ENCODE measurements around the gene GNGT1.

Gene GNGT1

GRCh38 chr7:93938293-93938692, 31.9 kb downstream of the GNGT1 start:
- H2BK5ac ChIP-seq (ENCODE audit: low read depth, low read length, poor library complexity, severe bottlenecking), result no peak overlapping the region
- DNase-seq, result no peak
- no peak overlapping the region for H3K4me3 ChIP-seq (ENCODE audit: insufficient read depth in 1 of 2, low read depth in 1 of 2, low read length in 2 of 2)
- no peak overlapping the region for H3K27ac ChIP-seq (ENCODE audit: low read length, poor library complexity, severe bottlenecking)
- H3K4me2 ChIP-seq (ENCODE audit: low read length, poor library complexity, severe bottlenecking), result no peak overlapping the region
- peaks cover 2% of the 10 kb centered on the region for H3K4me1 ChIP-seq (ENCODE audit: control insufficient read depth, insufficient read depth, low read depth, low read length)
- H3K36me3 ChIP-seq (ENCODE audit: control insufficient read depth in 1 of 2, insufficient read depth in 2 of 2, low read depth in 1 of 2, low read length in 2 of 2), result no peaks in the 10 kb centered on the region
- peak overlapping the region in 1 of 2 experiments; percentile 25 for H2BK12ac ChIP-seq (ENCODE audit: low read length in 2 of 2)
- no peak overlapping the region for H3K4ac ChIP-seq (ENCODE audit: low read depth in 1 of 2, low read length in 2 of 2)
- H3K79me1 ChIP-seq (replicated peaks; ENCODE audit: low read length, poor library complexity, severe bottlenecking), result no peaks in the 10 kb centered on the region
- H3K18ac ChIP-seq (ENCODE audit: low read depth in 1 of 2, low read length in 2 of 2), result peak overlapping the region in 1 of 2 experiments; percentile 34
- H4K91ac ChIP-seq (ENCODE audit: low read length), result no peak overlapping the region
- H3K9me3 ChIP-seq (ENCODE audit: control insufficient read depth, low read length), result no peaks in the 10 kb centered on the region
- no peaks in the 10 kb centered on the region for H3K27me3 ChIP-seq (ENCODE audit: control insufficient read depth in 1 of 2, insufficient read depth in 1 of 2, low read length in 2 of 2)
- no peak overlapping the region for H3K23ac ChIP-seq (ENCODE audit: low read length in 2 of 2)
- no peak overlapping the region for H2BK15ac ChIP-seq (ENCODE audit: low read depth, poor library complexity, severe bottlenecking)
- no peak overlapping the region for H4K8ac ChIP-seq (ENCODE audit: low read length)
- no peak overlapping the region for H2AK5ac ChIP-seq (ENCODE audit: low read length, severe bottlenecking)
- no peak overlapping the region for H2BK120ac ChIP-seq (ENCODE audit: low read depth, low read length)
- H3K14ac ChIP-seq (ENCODE audit: low read length in 2 of 2), result no peak overlapping the region
- H3K9ac ChIP-seq (ENCODE audit: low read length), result no peak overlapping the region
- no peak overlapping the region for H2AFZ ChIP-seq (ENCODE audit: low read depth, low read length)

- Histone ChIP-seq H3K36me3 (ENCODE audit: control insufficient read depth in 1 of 2, insufficient read depth in 2 of 2, low read depth in 1 of 2, low read length in 2 of 2) (no peaks in the 10 kb centered on the region), H4K91ac (ENCODE audit: low read length) (no peak overlapping the region), H2BK12ac (ENCODE audit: low read length in 2 of 2) (no peak overlapping the region), H2BK120ac (ENCODE audit: low read depth, low read length) (no peak overlapping the region), H2BK5ac (ENCODE audit: low read depth, low read length, poor library complexity, severe bottlenecking) (no peak overlapping the region), H4K8ac (ENCODE audit: low read length) (no peak overlapping the region), H2BK15ac (ENCODE audit: low read depth, poor library complexity, severe bottlenecking) (no peak overlapping the region), H3K14ac (ENCODE audit: low read length in 2 of 2) (no peak overlapping the region), H3K9ac (ENCODE audit: low read length) (no peak overlapping the region), H3K23ac (ENCODE audit: low read length in 2 of 2) (no peak overlapping the region), H2AK5ac (ENCODE audit: low read length, severe bottlenecking) (no peak overlapping the region), H3K4ac (ENCODE audit: low read depth in 1 of 2, low read length in 2 of 2) (no peak overlapping the region), H3K4me2 (ENCODE audit: low read length, poor library complexity, severe bottlenecking) (no peak overlapping the region), H2AFZ (ENCODE audit: low read depth, low read length) (no peak overlapping the region), H3K79me1 (replicated peaks; ENCODE audit: low read length, poor library complexity, severe bottlenecking) (no peaks in the 10 kb centered on the region), H3K27me3 (ENCODE audit: control insufficient read depth in 1 of 2, insufficient read depth in 1 of 2, low read length in 2 of 2) (no peaks in the 10 kb centered on the region), H3K27ac (ENCODE audit: low read length, poor library complexity, severe bottlenecking) (no peak overlapping the region), H3K4me1 (ENCODE audit: control insufficient read depth, insufficient read depth, low read depth, low read length) (peaks cover 2% of the 10 kb centered on the region), H3K18ac (ENCODE audit: low read depth in 1 of 2, low read length in 2 of 2) (no peak overlapping the region), H3K9me3 (ENCODE audit: control insufficient read depth, low read length) (no peaks in the 10 kb centered on the region), H3K4me3 (ENCODE audit: insufficient read depth in 1 of 2, low read depth in 1 of 2, low read length in 2 of 2) (no peak overlapping the region)
- peak; percentile 69 for DNase-seq
- 46% methylated on average over 2 of the region's 2 CpGs for WGBS
These were observed 35.6 kb downstream of the GNGT1 start for GRCh38 chr7:93941945-93942344.

- H3K4ac ChIP-seq (ENCODE audit: low read depth in 1 of 2, low read length in 2 of 2), result no peak overlapping the region
- H2BK12ac ChIP-seq (ENCODE audit: low read length in 2 of 2), result peak overlapping the region in 1 of 2 experiments; percentile 28
- no peak overlapping the region for H2BK5ac ChIP-seq (ENCODE audit: low read depth, low read length, poor library complexity, severe bottlenecking)
- H3K4me1 ChIP-seq (ENCODE audit: control insufficient read depth, insufficient read depth, low read depth, low read length), result peaks cover 4% of the 10 kb centered on the region
- no peak overlapping the region for H3K27ac ChIP-seq (ENCODE audit: low read length, poor library complexity, severe bottlenecking)
- no peak overlapping the region for H3K18ac ChIP-seq (ENCODE audit: low read depth in 1 of 2, low read length in 2 of 2)
- WGBS, result 90% methylated on average over 3 of the region's 4 CpGs
- H3K4me3 ChIP-seq (ENCODE audit: insufficient read depth in 1 of 2, low read depth in 1 of 2, low read length in 2 of 2), result no peak overlapping the region
- no peak overlapping the region for H2AK5ac ChIP-seq (ENCODE audit: low read length, severe bottlenecking)
- no peak overlapping the region for H4K91ac ChIP-seq (ENCODE audit: low read length)
- H3K14ac ChIP-seq (ENCODE audit: low read length in 2 of 2), result no peak overlapping the region
- H4K8ac ChIP-seq (ENCODE audit: low read length), result no peak overlapping the region
- H3K79me1 ChIP-seq (replicated peaks; ENCODE audit: low read length, poor library complexity, severe bottlenecking), result no peaks in the 10 kb centered on the region
- H2BK120ac ChIP-seq (ENCODE audit: low read depth, low read length), result no peak overlapping the region
- no peak overlapping the region for H3K4me2 ChIP-seq (ENCODE audit: low read length, poor library complexity, severe bottlenecking)
- H3K27me3 ChIP-seq (ENCODE audit: control insufficient read depth in 1 of 2, insufficient read depth in 1 of 2, low read length in 2 of 2), result no peaks in the 10 kb centered on the region
- no peak for DNase-seq
- H3K36me3 ChIP-seq (ENCODE audit: control insufficient read depth in 1 of 2, insufficient read depth in 2 of 2, low read depth in 1 of 2, low read length in 2 of 2), result no peaks in the 10 kb centered on the region
- no peak overlapping the region for H2BK15ac ChIP-seq (ENCODE audit: low read depth, poor library complexity, severe bottlenecking)
- no peak overlapping the region for H3K9ac ChIP-seq (ENCODE audit: low read length)
- no peak overlapping the region for H3K23ac ChIP-seq (ENCODE audit: low read length in 2 of 2)
- H3K9me3 ChIP-seq (ENCODE audit: control insufficient read depth, low read length), result no peaks in the 10 kb centered on the region
- no peak overlapping the region for H2AFZ ChIP-seq (ENCODE audit: low read depth, low read length)
These were observed 37.6 kb downstream of the GNGT1 start for GRCh38 chr7:93943816-93944540.

GRCh38 chr7:93944673-93945072, 38.3 kb downstream of the GNGT1 start:
- Histone ChIP-seq H2BK5ac (ENCODE audit: low read depth, low read length, poor library complexity, severe bottlenecking) (no peak overlapping the region), H3K4me2 (ENCODE audit: low read length, poor library complexity, severe bottlenecking) (no peak overlapping the region), H3K4me3 (ENCODE audit: insufficient read depth in 1 of 2, low read depth in 1 of 2, low read length in 2 of 2) (no peak overlapping the region), H3K23ac (ENCODE audit: low read length in 2 of 2) (no peak overlapping the region), H3K4me1 (ENCODE audit: control insufficient read depth, insufficient read depth, low read depth, low read length) (peaks cover 4% of the 10 kb centered on the region), H2BK12ac (ENCODE audit: low read length in 2 of 2) (no peak overlapping the region), H3K14ac (ENCODE audit: low read length in 2 of 2) (no peak overlapping the region), H3K27me3 (ENCODE audit: control insufficient read depth in 1 of 2, insufficient read depth in 1 of 2, low read length in 2 of 2) (no peaks in the 10 kb centered on the region), H3K4ac (ENCODE audit: low read depth in 1 of 2, low read length in 2 of 2) (no peak overlapping the region), H2BK15ac (ENCODE audit: low read depth, poor library complexity, severe bottlenecking) (no peak overlapping the region), H3K9me3 (ENCODE audit: control insufficient read depth, low read length) (no peaks in the 10 kb centered on the region), H2BK120ac (ENCODE audit: low read depth, low read length) (no peak overlapping the region), H3K9ac (ENCODE audit: low read length) (no peak overlapping the region), H3K79me1 (replicated peaks; ENCODE audit: low read length, poor library complexity, severe bottlenecking) (no peaks in the 10 kb centered on the region), H3K27ac (ENCODE audit: low read length, poor library complexity, severe bottlenecking) (no peak overlapping the region), H3K36me3 (ENCODE audit: control insufficient read depth in 1 of 2, insufficient read depth in 2 of 2, low read depth in 1 of 2, low read length in 2 of 2) (no peaks in the 10 kb centered on the region), H4K8ac (ENCODE audit: low read length) (no peak overlapping the region), H3K18ac (ENCODE audit: low read depth in 1 of 2, low read length in 2 of 2) (no peak overlapping the region), H2AFZ (ENCODE audit: low read depth, low read length) (no peak overlapping the region), H2AK5ac (ENCODE audit: low read length, severe bottlenecking) (no peak overlapping the region), H4K91ac (ENCODE audit: low read length) (no peak overlapping the region)
- no CpG with 5 or more reads among the region's 1 CpG for WGBS
- no peak for DNase-seq

Measured in mesenchymal stem cell (in vitro differentiated cells and primary cell).